Measurements from ENCODE around the gene SLIT3. TPM values are rescaled to one million over a fixed set of nuclear protein-coding genes. Genes with fewer than 3 reads are reported as not detected.

SLIT3 gene
- total and polyA plus RNA-seq, 2 donors from 2014 or later: 14.5 to 54.1 TPM

- intact Hi-C loops (cut with DNase I): loop anchor here (10.0 kb wide), 1 partner anchor 313 kb away; no protein-coding TSS in a partner anchor
- no peaks in the 10 kb centered on the region for H3K36me3 ChIP-seq (ENCODE audit: control insufficient read depth in 2 of 3, insufficient read depth in 3 of 3, low read length in 3 of 3)
- H3K27me3 ChIP-seq (ENCODE audit: control insufficient read depth, insufficient read depth, low read length): no peaks in the 10 kb centered on the region
- TF ChIP-seq CTCF (IDR thresholded peaks at IDR 0.05; ENCODE audit: borderline replicate concordance, extremely low read depth, insufficient read depth): no peak
- FAIRE-seq (no peak), DNase-seq (no peak)
- no peaks in the 10 kb centered on the region for H3K4me1 ChIP-seq (ENCODE audit: control insufficient read depth in 2 of 3, insufficient read depth in 2 of 3, low read depth in 1 of 3, low read length in 3 of 3)
- H3K9me3 ChIP-seq (ENCODE audit: control insufficient read depth in 2 of 3, insufficient read depth in 1 of 3, low read length in 3 of 3): no peaks in the 10 kb centered on the region
- no peak overlapping the region for H3K27ac ChIP-seq (ENCODE audit: low read depth in 2 of 2, low read length in 2 of 2)
- no peak overlapping the region for H3K9ac ChIP-seq (ENCODE audit: low read length in 3 of 3)
- peak overlapping the region in 1 of 3 donors; percentile 51 for H3K4me3 ChIP-seq (ENCODE audit: low read length in 3 of 3)
Observed at GRCh38 chr5:169298193-169298592, 2.7 kb downstream of the SLIT3 start.

GRCh38 chr5:169296419-169297143 is 4.4 kb downstream of the SLIT3 start:
- H3K9me3 ChIP-seq (ENCODE audit: control insufficient read depth in 2 of 3, insufficient read depth in 1 of 3, low read length in 3 of 3): no peaks in the 10 kb centered on the region
- no peaks in the 10 kb centered on the region for H3K27me3 ChIP-seq (ENCODE audit: control insufficient read depth, insufficient read depth, low read length)
- no peaks in the 10 kb centered on the region for H3K36me3 ChIP-seq (ENCODE audit: control insufficient read depth in 2 of 3, insufficient read depth in 3 of 3, low read length in 3 of 3)
- no peak for FAIRE-seq
- peak overlapping the region in 1 of 2 donors; percentile 14 for H3K27ac ChIP-seq (ENCODE audit: low read depth in 2 of 2, low read length in 2 of 2)
- no peak overlapping the region for H3K9ac ChIP-seq (ENCODE audit: low read length in 3 of 3)
- H3K4me3 ChIP-seq (ENCODE audit: low read length in 3 of 3): no peak overlapping the region
- DNase-seq: peak in 4 of 5 donors; percentile 35 to 83 (median 52)
- intact Hi-C loops (cut with DNase I): loop anchor here (10.0 kb wide), 1 partner anchor 312 kb away; no protein-coding TSS in a partner anchor
- no peaks in the 10 kb centered on the region for H3K4me1 ChIP-seq (ENCODE audit: control insufficient read depth in 2 of 3, insufficient read depth in 2 of 3, low read depth in 1 of 3, low read length in 3 of 3)
- no peak for TF ChIP-seq CTCF (IDR thresholded peaks at IDR 0.05; ENCODE audit: borderline replicate concordance, extremely low read depth, insufficient read depth)

- DNase-seq (no peak), FAIRE-seq (no peak)
- no peak overlapping the region for H3K9ac ChIP-seq (ENCODE audit: low read length in 3 of 3)
- TF ChIP-seq CTCF (IDR thresholded peaks at IDR 0.05; ENCODE audit: borderline replicate concordance, extremely low read depth, insufficient read depth): no peak
- H3K27ac ChIP-seq (ENCODE audit: low read depth in 2 of 2, low read length in 2 of 2): no peak overlapping the region
- intact Hi-C loops (cut with DNase I): loop anchor here (10.0 kb wide), 1 partner anchor 311 kb away; no protein-coding TSS in a partner anchor
- no peaks in the 10 kb centered on the region for H3K4me1 ChIP-seq (ENCODE audit: control insufficient read depth in 2 of 3, insufficient read depth in 2 of 3, low read depth in 1 of 3, low read length in 3 of 3)
- no peaks in the 10 kb centered on the region for H3K27me3 ChIP-seq (ENCODE audit: control insufficient read depth, insufficient read depth, low read length)
- no peaks in the 10 kb centered on the region for H3K9me3 ChIP-seq (ENCODE audit: control insufficient read depth in 2 of 3, insufficient read depth in 1 of 3, low read length in 3 of 3)
- no peaks in the 10 kb centered on the region for H3K36me3 ChIP-seq (ENCODE audit: control insufficient read depth in 2 of 3, insufficient read depth in 3 of 3, low read length in 3 of 3)
- no peak overlapping the region for H3K4me3 ChIP-seq (ENCODE audit: low read length in 3 of 3)
Observed at GRCh38 chr5:169295306-169295705, 5.6 kb downstream of the SLIT3 start.
